HG03442 (cell line): ENCODE data around the gene TULP4.
A peak's percentile ranks its signal among the peaks of the same experiment; 100 is the strongest.
"Not testable (repeated sequence)": the region's sequence is repeated elsewhere in the genome, so short reads cannot be mapped to it uniquely, and the experiment has no call there.

Experiments used
- ATAC-seq: cut with Tn5 transposase; IDR thresholded peaks from one replicate; pipeline ENCODE4 v1.9.1; 2021; ENCODE audit warnings: mild to moderate bottlenecking, moderate library complexity; ENCODE audit not compliant: unreplicated experiment

The TULP4 gene

GRCh38 chr6:158324136-158324535 is 11.9 kb downstream of the TULP4 start:
- ATAC-seq, result no peak

- ATAC-seq, result no peak
These were observed 14.9 kb downstream of the TULP4 start for GRCh38 chr6:158327211-158327610.

- ATAC-seq, result no peak
These were observed 16.7 kb downstream of the TULP4 start for GRCh38 chr6:158328952-158329351.

GRCh38 chr6:158329531-158329930 is 17.3 kb downstream of the TULP4 start:
- ATAC-seq, result no peak

- ATAC-seq, result no peak
These were observed 17.8 kb downstream of the TULP4 start for GRCh38 chr6:158330016-158330415.

- no peak for ATAC-seq
These were observed 20.0 kb downstream of the TULP4 start for GRCh38 chr6:158332237-158332636.

- ATAC-seq, result no peak
These were observed 20.8 kb downstream of the TULP4 start for GRCh38 chr6:158333094-158333493.

- ATAC-seq, result no peak
These were observed 22.3 kb downstream of the TULP4 start for GRCh38 chr6:158334534-158334933.

- no peak for ATAC-seq
These were observed 25.1 kb downstream of the TULP4 start for GRCh38 chr6:158337332-158337731.

- ATAC-seq, result no peak
These were observed 26.2 kb downstream of the TULP4 start for GRCh38 chr6:158338311-158339112.

- not testable (repeated sequence) for ATAC-seq
These were observed 26.9 kb downstream of the TULP4 start for GRCh38 chr6:158339197-158339596.

- no peak for ATAC-seq
These were observed 28.0 kb downstream of the TULP4 start for GRCh38 chr6:158340252-158340651.

GRCh38 chr6:158344534-158344933 is 32.3 kb downstream of the TULP4 start:
- peak; percentile 77 for ATAC-seq

- not testable (repeated sequence) for ATAC-seq
These were observed 33.2 kb downstream of the TULP4 start for GRCh38 chr6:158345444-158345843.

GRCh38 chr6:158347335-158347734 is 35.1 kb downstream of the TULP4 start:
- ATAC-seq, result no peak

- not testable (repeated sequence) for ATAC-seq
These were observed 36.7 kb downstream of the TULP4 start for GRCh38 chr6:158348737-158349504.

- ATAC-seq, result not testable (repeated sequence)
These were observed 37.4 kb downstream of the TULP4 start for GRCh38 chr6:158349505-158350275.

GRCh38 chr6:158350731-158351130 is 38.5 kb downstream of the TULP4 start:
- not testable (repeated sequence) for ATAC-seq

- no peak for ATAC-seq
These were observed 41.9 kb downstream of the TULP4 start for GRCh38 chr6:158353883-158354877.
